A549 (cell line): ENCODE measurements around the gene UBTD1. TPM values are rescaled to one million over a fixed set of nuclear protein-coding genes. Genes with fewer than 3 reads are reported as not detected.
A peak's percentile ranks its signal among the peaks of the same experiment; 100 is the strongest.

Source experiments
- ATAC-seq, 2 experiments: fragments of 200-7000 bp in 1 of 2; fragments of >200 bp in 1 of 2; cut with Nextera tagmentation in 1 of 2; cut with Tn5 transposase in 1 of 2; 3 replicates each; pipeline versions ENCODE4 v1.8.0 to v1.9.1; 2018 to 2020; ENCODE audit warnings: mild to moderate bottlenecking in 1 of 2, moderate library complexity in 1 of 2
- CTCF ChIA-PET: fragments of 300-600 bp; sonication (Branson Sonifier 250); formaldehyde crosslinking; extraction: SDS; loops from one replicate; lab custom pipeline; 2021; ENCODE audit warnings: antibody characterized with exemption, inconsistent platforms; lab: Yijun Ruan, JAX
- POLR2A ChIA-PET: fragments of 350-600 bp; formaldehyde crosslinking; extraction: SDS; loops from one replicate; lab custom pipeline; 2021; ENCODE audit warnings: antibody characterized with exemption, inconsistent platforms; lab: Yijun Ruan, JAX
- DNase-seq, 2 experiments: peaks; one replicate each; pipeline versions ENCODE4 v3.0.0 to v3.0.0-alpha.2; 2011 to 2016; ENCODE audit warnings: low read depth in 1 of 2, low spot score in 1 of 2
- FAIRE-seq: peaks from 2 replicates; lab custom pipeline; 2011; peaks lifted over from hg19 to GRCh38; lab: Jason Lieb, UNC
- H3K27ac ChIP-seq, 2 experiments: fragments of >200 bp; sonication (Bioruptor Twin); formaldehyde crosslinking; 3 replicates each; pipeline ENCODE4 v1.5.1; 2016 to 2017
- H3K4me1 ChIP-seq: fragments of >200 bp; sonication (Bioruptor Twin); formaldehyde crosslinking; 3 replicates; pipeline ENCODE4 v1.6.1; 2016
- H3K4me2 ChIP-seq: fragments of >200 bp; sonication (Bioruptor Twin); formaldehyde crosslinking; 3 replicates; pipeline ENCODE4 v1.6.1; 2016
- H3K4me3 ChIP-seq: fragments of >200 bp; sonication (Bioruptor Twin); formaldehyde crosslinking; 3 replicates; pipeline ENCODE4 v1.5.1; 2016
- H3K9me3 ChIP-seq: fragments of >200 bp; sonication (Bioruptor Twin); formaldehyde crosslinking; 3 replicates; pipeline ENCODE4 v1.6.1; 2016
- CHD2 ChIP-seq: fragments of 150-350 bp; IDR thresholded peaks from 2 replicates; pipeline ENCODE4 v1.6.1; 2014; ENCODE audit warnings: low read length; ENCODE audit not compliant: partially characterized antibody
- CHD4 ChIP-seq: fragments of 200-600 bp; sonication (generic); IDR thresholded peaks from 2 replicates; pipeline ENCODE4 v1.6.1; 2016; ENCODE audit warnings: antibody characterized with exemption, mild to moderate bottlenecking, borderline replicate concordance
- EHF ChIP-seq: fragments of 250-450 bp; sonication (Bioruptor Pico); IDR thresholded peaks from 2 replicates; pipeline ENCODE4 v1.5.0; 2020; ENCODE audit warnings: mild to moderate bottlenecking
- FOSB ChIP-seq: fragments of 250-450 bp; sonication (Bioruptor Pico); IDR thresholded peaks from 2 replicates; pipeline ENCODE4 v1.5.0; 2020; ENCODE audit warnings: mild to moderate bottlenecking, moderate library complexity
- GATA3 ChIP-seq: IDR thresholded peaks from 2 replicates; pipeline ENCODE4 v1.6.1; 2012; ENCODE audit warnings: borderline replicate concordance
- HEYL ChIP-seq: fragments of 250-450 bp; sonication (Bioruptor Pico); IDR thresholded peaks from 2 replicates; pipeline ENCODE4 v1.8.0; 2021; ENCODE audit warnings: mild to moderate bottlenecking, moderate library complexity
- HOXA7 ChIP-seq: fragments of 250-450 bp; sonication (Bioruptor Pico); IDR thresholded peaks from 2 replicates; pipeline ENCODE4 v1.5.0; 2020; ENCODE audit warnings: mild to moderate bottlenecking, moderate library complexity
- HOXB5 ChIP-seq: fragments of 250-450 bp; sonication (Bioruptor Pico); IDR thresholded peaks from 2 replicates; pipeline ENCODE4 v1.5.0; 2020; ENCODE audit warnings: mild to moderate bottlenecking, moderate library complexity
- JUN ChIP-seq, 2 experiments: fragments of >200 bp; sonication (Bioruptor Twin); formaldehyde crosslinking; IDR thresholded peaks; 2 replicates in 1 of 2; 3 replicates in 1 of 2; pipeline ENCODE4 v1.6.1; 2016 to 2017
- KDM5A ChIP-seq: fragments of 200-600 bp; sonication (generic); IDR thresholded peaks from 2 replicates; pipeline ENCODE4 v1.6.1; 2016; ENCODE audit warnings: antibody characterized with exemption, mild to moderate bottlenecking
- MAZ ChIP-seq: fragments of 150-350 bp; IDR thresholded peaks from 2 replicates; pipeline ENCODE4 v1.6.1; 2014; ENCODE audit warnings: antibody characterized with exemption, low read depth, low read length, borderline replicate concordance
- MYC ChIP-seq: IDR thresholded peaks from 2 replicates; pipeline ENCODE4 v1.6.1; 2012; ENCODE audit warnings: mild to moderate bottlenecking, inconsistent platforms, low read length, improper control_type of control experiment, borderline replicate concordance
- PHF8 ChIP-seq: fragments of 200-600 bp; sonication (generic); IDR thresholded peaks from 2 replicates; pipeline ENCODE4 v1.6.1; 2016; ENCODE audit warnings: low read depth, mild to moderate bottlenecking, antibody characterized with exemption, moderate library complexity, borderline replicate concordance
- POLR2A ChIP-seq: IDR thresholded peaks from 2 replicates; pipeline ENCODE4 v1.6.1; 2012; ENCODE audit warnings: mild to moderate bottlenecking, low read length
- RARB ChIP-seq: fragments of 250-450 bp; sonication (Bioruptor Pico); IDR thresholded peaks from 2 replicates; pipeline ENCODE4 v1.8.0; 2021; ENCODE audit warnings: mild to moderate bottlenecking, moderate library complexity
- RNF2 ChIP-seq: fragments of 200-600 bp; sonication (generic); IDR thresholded peaks from 2 replicates; pipeline ENCODE4 v1.6.1; 2016; ENCODE audit warnings: low read depth, mild to moderate bottlenecking, antibody characterized with exemption, moderate library complexity, borderline replicate concordance
- SMC3 ChIP-seq: fragments of >200 bp; sonication (Bioruptor Twin); formaldehyde crosslinking; IDR thresholded peaks from 3 replicates; pipeline ENCODE4 v1.6.1; 2018; ENCODE audit warnings: inconsistent platforms
- TP53 ChIP-seq: fragments of 250-450 bp; sonication (Bioruptor Pico); IDR thresholded peaks from 2 replicates; pipeline ENCODE4 v1.5.0; 2021; ENCODE audit warnings: mild to moderate bottlenecking, moderate library complexity
- ZC3H11A ChIP-seq: fragments of 450-650 bp; IDR thresholded peaks from 2 replicates; pipeline ENCODE4 v1.6.1; 2014; ENCODE audit warnings: antibody characterized with exemption, mild to moderate bottlenecking
- ZNF302 ChIP-seq: fragments of 250-450 bp; sonication (Bioruptor Pico); IDR thresholded peaks from 2 replicates; pipeline ENCODE4 v1.9.0; 2021; ENCODE audit warnings: inconsistent platforms, mild to moderate bottlenecking, moderate library complexity
- WGBS: methylation state at CpG from one replicate; pipeline ENCODE4 v1.1.6; 2017; ENCODE audit errors: missing lambda C conversion rate; 5-methylcytosine and 5-hydroxymethylcytosine counted together
- polyA plus RNA-seq, 4 experiments: library from polyadenylated mRNA; depleted of rRNA in 3 of 4; stranded (reverse); fragments of >200 nt; fragmentation: RNase III in 1 of 4; extraction: RNeasy Plus Mini Kit Qiagen cat#74134 plus additional on column Dnase treatment in 1 of 4; gene quantifications; 2 replicates in 3 of 4; 3 replicates in 1 of 4; pipeline ENCODE4 v1.2.3, GENCODE V29; 2011 to 2017
- TF ChIP-seq, protein P1 (sequence below): IDR thresholded peaks from 2 replicates; pipeline ENCODE4 v1.6.1; 2012; ENCODE audit warnings: low read depth, borderline replicate concordance
- TF ChIP-seq, protein P2 (sequence below): fragments of >200 bp; sonication (Bioruptor Twin); formaldehyde crosslinking; IDR thresholded peaks from 3 replicates; pipeline ENCODE4 v1.6.1; 2016
- TF ChIP-seq, protein P3 (sequence below): fragments of 250-450 bp; sonication (Bioruptor Pico); IDR thresholded peaks from 2 replicates; pipeline ENCODE4 v1.5.0; 2020; ENCODE audit warnings: low read depth, mild to moderate bottlenecking, moderate library complexity
- TF ChIP-seq, protein P4 (sequence below): fragments of 250-450 bp; sonication (Bioruptor Pico); IDR thresholded peaks from 2 replicates; pipeline ENCODE4 v1.5.0; 2021; ENCODE audit warnings: mild to moderate bottlenecking, moderate library complexity, borderline replicate concordance
- TF ChIP-seq, protein P5 (sequence below): fragments of 150-350 bp; IDR thresholded peaks from 2 replicates; pipeline ENCODE4 v1.6.1; 2014; ENCODE audit warnings: low read depth, mild to moderate bottlenecking, low read length

The UBTD1 gene
- polyA plus RNA-seq, 2 of the 4 experiments (the other 2 are of a cell fraction), result 5.9 to 11.6 TPM

DNA sequence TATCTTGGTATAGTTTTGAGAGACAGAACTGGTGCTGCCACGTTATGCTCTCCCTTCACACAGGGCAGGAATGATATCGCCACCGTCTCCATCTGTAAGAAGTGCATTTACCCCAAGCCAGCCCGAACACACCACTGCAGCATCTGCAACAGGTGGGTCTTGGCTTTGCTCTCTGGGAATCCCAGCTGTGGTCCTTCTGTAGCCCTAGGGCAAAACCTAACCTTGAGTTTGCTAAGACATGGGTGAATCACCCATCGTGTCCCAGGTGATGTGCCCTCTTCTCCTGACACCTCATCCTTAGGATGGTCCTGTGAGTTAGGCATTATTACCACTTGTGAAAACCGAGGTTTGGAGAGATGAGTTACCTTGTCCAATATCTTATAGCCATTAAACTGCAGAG is 46.4 kb upstream of the UBTD1 start:
- peaks cover 14% of the 10 kb centered on the region; the same call in 2 of the 3 replicates for H3K4me1 ChIP-seq
- no peaks in the 10 kb centered on the region for H3K9me3 ChIP-seq
- FAIRE-seq, result no peak
- no peak for DNase-seq
- no peak overlapping the region for H3K27ac ChIP-seq
- 84% methylated on average over 6 of the region's 6 CpGs for WGBS
- ChIA-PET POLR2A (no interaction called here), CTCF (interaction anchor here (0.6 to 6.9 kb wide), 7 partner anchors 9 to 576 kb away, joined by 3 to 58 read pairs (median 6); no protein-coding TSS in a partner anchor)
- TF ChIP-seq FOSB (no peak), CHD2 (no peak), HEYL (no peak), PHF8 (no peak), ZC3H11A (no peak), JUN (IDR thresholded peaks at IDR 0.05) (no peak), RNF2 (no peak), HOXA7 (CRISPR knock-in tag) (no peak), KDM5A (no peak), TP53 (CRISPR knock-in tag) (no peak), POLR2A (no peak), MYC (no peak), SMC3 (no peak), MAZ (no peak), RARB (CRISPR knock-in tag) (no peak), EHF (CRISPR knock-in tag) (no peak)
- TF ChIP-seq, protein P1, sequence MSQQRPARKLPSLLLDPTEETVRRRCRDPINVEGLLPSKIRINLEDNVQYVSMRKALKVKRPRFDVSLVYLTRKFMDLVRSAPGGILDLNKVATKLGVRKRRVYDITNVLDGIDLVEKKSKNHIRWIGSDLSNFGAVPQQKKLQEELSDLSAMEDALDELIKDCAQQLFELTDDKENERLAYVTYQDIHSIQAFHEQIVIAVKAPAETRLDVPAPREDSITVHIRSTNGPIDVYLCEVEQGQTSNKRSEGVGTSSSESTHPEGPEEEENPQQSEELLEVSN, result no peak
- TF ChIP-seq, protein P2, sequence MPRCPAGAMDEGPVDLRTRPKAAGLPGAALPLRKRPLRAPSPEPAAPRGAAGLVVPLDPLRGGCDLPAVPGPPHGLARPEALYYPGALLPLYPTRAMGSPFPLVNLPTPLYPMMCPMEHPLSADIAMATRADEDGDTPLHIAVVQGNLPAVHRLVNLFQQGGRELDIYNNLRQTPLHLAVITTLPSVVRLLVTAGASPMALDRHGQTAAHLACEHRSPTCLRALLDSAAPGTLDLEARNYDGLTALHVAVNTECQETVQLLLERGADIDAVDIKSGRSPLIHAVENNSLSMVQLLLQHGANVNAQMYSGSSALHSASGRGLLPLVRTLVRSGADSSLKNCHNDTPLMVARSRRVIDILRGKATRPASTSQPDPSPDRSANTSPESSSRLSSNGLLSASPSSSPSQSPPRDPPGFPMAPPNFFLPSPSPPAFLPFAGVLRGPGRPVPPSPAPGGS, result no peak
- TF ChIP-seq, protein P3, sequence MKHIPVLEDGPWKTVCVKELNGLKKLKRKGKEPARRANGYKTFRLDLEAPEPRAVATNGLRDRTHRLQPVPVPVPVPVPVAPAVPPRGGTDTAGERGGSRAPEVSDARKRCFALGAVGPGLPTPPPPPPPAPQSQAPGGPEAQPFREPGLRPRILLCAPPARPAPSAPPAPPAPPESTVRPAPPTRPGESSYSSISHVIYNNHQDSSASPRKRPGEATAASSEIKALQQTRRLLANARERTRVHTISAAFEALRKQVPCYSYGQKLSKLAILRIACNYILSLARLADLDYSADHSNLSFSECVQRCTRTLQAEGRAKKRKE (CRISPR knock-in tag), result no peak
- TF ChIP-seq, protein P4, sequence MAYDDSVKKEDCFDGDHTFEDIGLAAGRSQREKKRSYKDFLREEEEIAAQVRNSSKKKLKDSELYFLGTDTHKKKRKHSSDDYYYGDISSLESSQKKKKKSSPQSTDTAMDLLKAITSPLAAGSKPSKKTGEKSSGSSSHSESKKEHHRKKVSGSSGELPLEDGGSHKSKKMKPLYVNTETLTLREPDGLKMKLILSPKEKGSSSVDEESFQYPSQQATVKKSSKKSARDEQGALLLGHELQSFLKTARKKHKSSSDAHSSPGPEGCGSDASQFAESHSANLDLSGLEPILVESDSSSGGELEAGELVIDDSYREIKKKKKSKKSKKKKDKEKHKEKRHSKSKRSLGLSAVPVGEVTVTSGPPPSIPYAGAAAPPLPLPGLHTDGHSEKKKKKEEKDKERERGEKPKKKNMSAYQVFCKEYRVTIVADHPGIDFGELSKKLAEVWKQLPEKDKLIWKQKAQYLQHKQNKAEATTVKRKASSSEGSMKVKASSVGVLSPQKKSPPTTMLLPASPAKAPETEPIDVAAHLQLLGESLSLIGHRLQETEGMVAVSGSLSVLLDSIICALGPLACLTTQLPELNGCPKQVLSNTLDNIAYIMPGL (CRISPR knock-in tag), result no peak
- H3K4me3 ChIP-seq, result no peak overlapping the region
- H3K4me2 ChIP-seq, result no peak overlapping the region
- no peak for ATAC-seq

DNA sequence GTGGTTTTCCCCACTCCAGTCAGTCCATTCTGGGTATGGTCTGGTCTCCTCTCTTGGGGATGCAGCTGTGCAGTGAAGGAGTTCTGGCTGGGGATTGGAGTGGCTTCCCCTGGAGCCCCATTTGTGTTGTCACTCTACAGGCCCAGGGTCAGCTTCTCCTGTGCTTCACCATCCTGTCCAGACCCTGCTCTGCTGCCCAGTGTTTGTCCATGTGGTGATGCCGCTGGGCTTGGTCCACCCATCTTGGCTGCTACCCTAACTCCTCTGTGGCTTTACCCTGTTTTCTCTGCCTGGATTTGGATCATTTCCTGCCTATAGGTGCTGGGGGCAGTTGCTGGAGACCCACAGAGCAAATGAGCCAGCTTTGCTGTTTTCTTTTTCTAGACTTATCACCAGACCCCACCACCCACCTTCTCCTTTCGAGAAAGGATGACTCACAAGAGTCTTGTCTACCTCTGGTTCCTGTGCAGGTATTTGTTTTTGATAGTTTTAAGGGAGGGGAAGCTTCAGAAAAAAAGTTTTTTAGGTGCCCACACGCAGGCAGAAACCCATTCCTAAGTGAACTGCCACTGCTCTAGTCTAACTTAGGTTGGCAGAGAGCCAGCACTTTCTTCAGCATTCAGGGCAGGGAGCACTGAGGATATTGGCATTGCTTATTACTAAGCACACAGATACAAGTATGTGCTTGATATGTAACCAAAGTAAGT is 44.2 kb upstream of the UBTD1 start:
- CTCF ChIA-PET, result interaction anchor here (0.5 to 6.9 kb wide), 8 partner anchors 9 to 158 kb away, joined by 3 to 58 read pairs (median 4); no protein-coding TSS in a partner anchor
- POLR2A ChIA-PET, result interaction anchor here (1.1 kb wide), 1 partner anchor 10 kb away, joined by 4 read pairs; no protein-coding TSS in a partner anchor

More for the DNA sequence above, 44.2 kb upstream of the UBTD1 start:
- TF ChIP-seq CHD4, result no peak
- TF ChIP-seq, protein P5, sequence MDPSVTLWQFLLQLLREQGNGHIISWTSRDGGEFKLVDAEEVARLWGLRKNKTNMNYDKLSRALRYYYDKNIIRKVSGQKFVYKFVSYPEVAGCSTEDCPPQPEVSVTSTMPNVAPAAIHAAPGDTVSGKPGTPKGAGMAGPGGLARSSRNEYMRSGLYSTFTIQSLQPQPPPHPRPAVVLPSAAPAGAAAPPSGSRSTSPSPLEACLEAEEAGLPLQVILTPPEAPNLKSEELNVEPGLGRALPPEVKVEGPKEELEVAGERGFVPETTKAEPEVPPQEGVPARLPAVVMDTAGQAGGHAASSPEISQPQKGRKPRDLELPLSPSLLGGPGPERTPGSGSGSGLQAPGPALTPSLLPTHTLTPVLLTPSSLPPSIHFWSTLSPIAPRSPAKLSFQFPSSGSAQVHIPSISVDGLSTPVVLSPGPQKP, result no peak
- no peak for TF ChIP-seq ZNF302 (CRISPR knock-in tag)
- no peak for TF ChIP-seq POLR2A
- no peak for TF ChIP-seq HOXB5 (CRISPR knock-in tag)
- TF ChIP-seq GATA3, result no peak
- TF ChIP-seq PHF8, result no peak
- Histone ChIP-seq H3K4me3 (no peak overlapping the region), H3K4me1 (no peaks in the 10 kb centered on the region), H3K4me2 (no peak overlapping the region), H3K9me3 (no peaks in the 10 kb centered on the region), H3K27ac (no peak overlapping the region)
- WGBS, result 84% methylated on average over 3 of the region's 3 CpGs
- FAIRE-seq, result no peak
- ATAC-seq, result peak in 1 of 2 experiments; percentile 16; a peak in 1 of 6 replicates
- no peak for DNase-seq
